K562 (cell line): ENCODE data around the gene KCNMB4. TPM values are rescaled to one million over a fixed set of nuclear protein-coding genes. Genes with fewer than 3 reads are reported as not detected.

Source experiments
- ATF7 ChIP-seq: fragments of 450-650 bp; IDR thresholded peaks from 2 replicates; pipeline ENCODE4 v1.7.1; 2014; ENCODE audit warnings: mild to moderate bottlenecking, moderate library complexity
- BRF1 ChIP-seq: IDR thresholded peaks from 3 replicates; pipeline ENCODE4 v1.6.1; 2011; ENCODE audit warnings: borderline replicate concordance, mild to moderate bottlenecking; ENCODE audit not compliant: insufficient read length; ENCODE audit errors: extremely low read depth
- CEBPG ChIP-seq, 3 experiments: fragments of 200-800 bp in 1 of 3; sonication (Bioruptor generic) in 1 of 3; sonication (generic) in 1 of 3; formaldehyde crosslinking in 1 of 3; IDR thresholded peaks in 2 of 3; conservative IDR thresholded peaks in 1 of 3; 2 replicates each; pipeline versions ENCODE4 v1.6.1 to v1.8.0; 2016 to 2022; ENCODE audit warnings: missing compliant biosample characterization in 2 of 3, missing genetic modification characterization in 2 of 3, mild to moderate bottlenecking in 1 of 3, missing genetic modification reagents in 1 of 3
- EGR1 ChIP-seq: fragments of 450-650 bp; conservative IDR thresholded peaks from 2 replicates; pipeline ENCODE4 v1.6.1; 2017; ENCODE audit warnings: mild to moderate bottlenecking
- ETV5 ChIP-seq: sonication (generic); formaldehyde crosslinking; IDR thresholded peaks from 2 replicates; pipeline ENCODE4 v1.4.0; 2020; ENCODE audit warnings: low read depth, mild to moderate bottlenecking, missing genetic modification reagents
- FOXJ3 ChIP-seq: sonication (generic); formaldehyde crosslinking; IDR thresholded peaks from 2 replicates; pipeline ENCODE4 v1.4.0; 2020; ENCODE audit warnings: mild to moderate bottlenecking, missing genetic modification reagents
- HDAC1 ChIP-seq, 2 experiments: fragments of 450-650 bp; IDR thresholded peaks; 2 replicates each; pipeline ENCODE4 v1.6.1; 2016 to 2017; ENCODE audit warnings: inconsistent platforms in 1 of 2, mild to moderate bottlenecking in 1 of 2, moderate library complexity in 1 of 2
- HNRNPL ChIP-seq: fragments of 200-400 bp; formaldehyde crosslinking; IDR thresholded peaks from 2 replicates; pipeline ENCODE4 v1.6.1; 2017; ENCODE audit warnings: low read depth, mild to moderate bottlenecking, low read length
- JUND ChIP-seq, 2 experiments: IDR thresholded peaks; 2 replicates in 1 of 2; 3 replicates in 1 of 2; pipeline ENCODE4 v1.6.1; 2011; ENCODE audit warnings: borderline replicate concordance in 2 of 2, low read depth in 2 of 2, low read length in 2 of 2, improper control_type of control experiment in 1 of 2, missing biosample characterization in 1 of 2, missing genetic modification characterization in 1 of 2, missing genetic modification reagents in 1 of 2
- NCOA6 ChIP-seq: fragments of 450-650 bp; IDR thresholded peaks from 2 replicates; pipeline ENCODE4 v1.6.1; 2017; ENCODE audit warnings: mild to moderate bottlenecking
- NCOR1 ChIP-seq: fragments of 450-650 bp; IDR thresholded peaks from 2 replicates; pipeline ENCODE4 v1.6.1; 2016; ENCODE audit warnings: mild to moderate bottlenecking, moderate library complexity
- NR2C2 ChIP-seq, 2 experiments: fragments of 200-800 bp in 1 of 2; sonication (Bioruptor generic) in 1 of 2; sonication (generic) in 1 of 2; formaldehyde crosslinking in 1 of 2; IDR thresholded peaks; 2 replicates each; pipeline versions ENCODE4 v1.6.1 to v1.8.0; 2016 to 2022; ENCODE audit warnings: mild to moderate bottlenecking in 1 of 2, missing compliant biosample characterization in 1 of 2, missing genetic modification characterization in 1 of 2, missing genetic modification reagents in 1 of 2
- NRF1 ChIP-seq, 2 experiments: fragments of 450-650 bp; IDR thresholded peaks in 1 of 2; conservative IDR thresholded peaks in 1 of 2; 2 replicates each; pipeline ENCODE4 v1.6.1; 2014; ENCODE audit warnings: mild to moderate bottlenecking in 2 of 2
- PHB ChIP-seq: fragments of 250-450 bp; sonication (Bioruptor Pico); IDR thresholded peaks from 2 replicates; pipeline ENCODE4 v1.5.0; 2021
- POLR2G ChIP-seq: fragments of 200-400 bp; formaldehyde crosslinking; IDR thresholded peaks from 2 replicates; pipeline ENCODE4 v1.6.1; 2017; ENCODE audit warnings: low read depth, mild to moderate bottlenecking, antibody characterized with exemption, low read length, moderate library complexity
- PREB ChIP-seq: sonication (generic); formaldehyde crosslinking; IDR thresholded peaks from 2 replicates; pipeline ENCODE4 v1.8.1; 2023; ENCODE audit warnings: mild to moderate bottlenecking, missing genetic modification reagents
- RBM39 ChIP-seq: fragments of 200-400 bp; formaldehyde crosslinking; optimal IDR thresholded peaks from 2 replicates; pipeline ENCODE3; 2018; ENCODE audit warnings: low read depth, low read length
- TBL1XR1 ChIP-seq, 2 experiments: IDR thresholded peaks; 2 replicates each; pipeline ENCODE4 v1.6.1; 2012; ENCODE audit warnings: improper control_type of control experiment in 2 of 2, low read length in 2 of 2, mild to moderate bottlenecking in 1 of 2
- ZNF584 ChIP-seq: fragments of 200-800 bp; sonication (Bioruptor generic); IDR thresholded peaks from 2 replicates; pipeline ENCODE4 v1.6.1; 2016; ENCODE audit warnings: low read depth, mild to moderate bottlenecking, missing genetic modification characterization, missing compliant biosample characterization
- polyA plus RNA-seq, 8 experiments: library from polyadenylated mRNA; depleted of rRNA in 4 of 8; stranded (reverse) in 5 of 8; unstranded in 3 of 8; fragments of >200 nt; fragmentation: Nextera tagmentation in 2 of 8; fragmentation: Illumina TruSeq in 1 of 8; extraction: Ambion mirVana in 2 of 8; extraction: Trizol in 1 of 8; gene quantifications; 2 replicates each; pipeline versions ENCODE4 v1.2.1 to v1.2.3, GENCODE V29; 2011 to 2014; ENCODE audit warnings: inconsistent platforms in 1 of 8, missing spikeins in 1 of 8
- total RNA-seq, 7 experiments: library from RNA; depleted of rRNA in 6 of 7; stranded (reverse); fragments of >200 nt in 6 of 7; fragmentation: Illumina TruSeq in 2 of 7; extraction: Trizol in 2 of 7; gene quantifications; 2 replicates each; pipeline versions ENCODE4 v1.2.1 to v1.2.3, GENCODE V29; 2011 to 2021; ENCODE audit warnings: low replicate concordance in 1 of 7
- TF ChIP-seq, protein P1 (sequence below): IDR thresholded peaks from 3 replicates; pipeline ENCODE4 v1.6.1; 2011; ENCODE audit warnings: borderline replicate concordance, mild to moderate bottlenecking, moderate library complexity; ENCODE audit not compliant: insufficient read length; ENCODE audit errors: extremely low read depth
- TF ChIP-seq, protein P2 (sequence below): conservative IDR thresholded peaks from 2 replicates; pipeline ENCODE4 v1.6.1; 2011; ENCODE audit warnings: low read depth, mild to moderate bottlenecking, low read length; ENCODE audit not compliant: control insufficient read depth

Gene KCNMB4
- total and polyA plus RNA-seq, 9 of the 15 experiments (the other 6 are each of a cell fraction or from before 2014, with no cell fraction given) = 0.01 to 0.14 (median 0.06) TPM; not detected in 1

- TF ChIP-seq PHB (CRISPR knock-in tag) (no peak), NR2C2 (CRISPR knock-in tag; IDR thresholded peaks at IDR 0.05) (no peak), NR2C2 (tag; IDR thresholded peaks at IDR 0.05) (peak; percentile 26; the same call in 1 of the 2 replicates), POLR2G (peak; percentile 50), RBM39 (no peak), NRF1 (conservative IDR thresholded peaks at IDR 0.05 in 1 of 2, IDR thresholded peaks at IDR 0.05 in 1 of 2) (peak; percentile 38 to 51; a peak in 2 of 4 replicates), HDAC1 (IDR thresholded peaks at IDR 0.05) (peak in 1 of 2 experiments; percentile 63; a peak in 1 of 4 replicates), ETV5 (no peak), EGR1 (peak; percentile 77), NCOR1 (no peak), HNRNPL (peak; percentile 20; the same call in 1 of the 2 replicates), BRF1 (no peak), FOXJ3 (CRISPR knock-in tag) (no peak), TBL1XR1 (IDR thresholded peaks at IDR 0.05; ENCODE audit: low read length in 2 of 2) (no peak), JUND (IDR thresholded peaks at IDR 0.05; ENCODE audit: borderline replicate concordance, low read depth, low read length) (no peak), JUND (tag; IDR thresholded peaks at IDR 0.05; ENCODE audit: borderline replicate concordance, low read depth, low read length) (no peak), CEBPG (CRISPR knock-in tag; IDR thresholded peaks at IDR 0.05) (no peak), CEBPG (tag; conservative IDR thresholded peaks at IDR 0.05 in 1 of 2, IDR thresholded peaks at IDR 0.05 in 1 of 2) (no peak), PREB (CRISPR knock-in tag) (no peak), ZNF584 (CRISPR knock-in tag) (no peak), ATF7 (no peak), NCOA6 (peak; percentile 55; the same call in 1 of the 2 replicates)
- TF ChIP-seq, protein P1, sequence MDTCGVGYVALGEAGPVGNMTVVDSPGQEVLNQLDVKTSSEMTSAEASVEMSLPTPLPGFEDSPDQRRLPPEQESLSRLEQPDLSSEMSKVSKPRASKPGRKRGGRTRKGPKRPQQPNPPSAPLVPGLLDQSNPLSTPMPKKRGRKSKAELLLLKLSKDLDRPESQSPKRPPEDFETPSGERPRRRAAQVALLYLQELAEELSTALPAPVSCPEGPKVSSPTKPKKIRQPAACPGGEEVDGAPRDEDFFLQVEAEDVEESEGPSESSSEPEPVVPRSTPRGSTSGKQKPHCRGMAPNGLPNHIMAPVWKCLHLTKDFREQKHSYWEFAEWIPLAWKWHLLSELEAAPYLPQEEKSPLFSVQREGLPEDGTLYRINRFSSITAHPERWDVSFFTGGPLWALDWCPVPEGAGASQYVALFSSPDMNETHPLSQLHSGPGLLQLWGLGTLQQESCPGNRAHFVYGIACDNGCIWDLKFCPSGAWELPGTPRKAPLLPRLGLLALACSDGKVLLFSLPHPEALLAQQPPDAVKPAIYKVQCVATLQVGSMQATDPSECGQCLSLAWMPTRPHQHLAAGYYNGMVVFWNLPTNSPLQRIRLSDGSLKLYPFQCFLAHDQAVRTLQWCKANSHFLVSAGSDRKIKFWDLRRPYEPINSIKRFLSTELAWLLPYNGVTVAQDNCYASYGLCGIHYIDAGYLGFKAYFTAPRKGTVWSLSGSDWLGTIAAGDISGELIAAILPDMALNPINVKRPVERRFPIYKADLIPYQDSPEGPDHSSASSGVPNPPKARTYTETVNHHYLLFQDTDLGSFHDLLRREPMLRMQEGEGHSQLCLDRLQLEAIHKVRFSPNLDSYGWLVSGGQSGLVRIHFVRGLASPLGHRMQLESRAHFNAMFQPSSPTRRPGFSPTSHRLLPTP = no peak
- TF ChIP-seq, protein P2, sequence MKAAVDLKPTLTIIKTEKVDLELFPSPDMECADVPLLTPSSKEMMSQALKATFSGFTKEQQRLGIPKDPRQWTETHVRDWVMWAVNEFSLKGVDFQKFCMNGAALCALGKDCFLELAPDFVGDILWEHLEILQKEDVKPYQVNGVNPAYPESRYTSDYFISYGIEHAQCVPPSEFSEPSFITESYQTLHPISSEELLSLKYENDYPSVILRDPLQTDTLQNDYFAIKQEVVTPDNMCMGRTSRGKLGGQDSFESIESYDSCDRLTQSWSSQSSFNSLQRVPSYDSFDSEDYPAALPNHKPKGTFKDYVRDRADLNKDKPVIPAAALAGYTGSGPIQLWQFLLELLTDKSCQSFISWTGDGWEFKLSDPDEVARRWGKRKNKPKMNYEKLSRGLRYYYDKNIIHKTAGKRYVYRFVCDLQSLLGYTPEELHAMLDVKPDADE = no peak
Observed at GRCh38 chr12:70365648-70366518, at the start of gene KCNMB4 (continued).
